Immature natural killer cell (primary cell): Measurements from ENCODE around the gene GSG1L. TPM values are rescaled to one million over a fixed set of nuclear protein-coding genes. Genes with fewer than 3 reads are reported as not detected.

Experiments used
- DNase-seq, 3 donors: peaks; one replicate each; pipeline ENCODE4 v3.0.0; 2022; ENCODE audit warnings: mixed read lengths in 1 of 3
- H3K27ac Mint-ChIP-seq, 6 donors: one replicate each; pipeline ENCODE4 v1.8.0; 2020; ENCODE audit warnings: mixed read lengths in 6 of 6, mild to moderate bottlenecking in 5 of 6, inconsistent platforms in 4 of 6, moderate library complexity in 3 of 6
- H3K27me3 Mint-ChIP-seq, 3 donors: one replicate each; pipeline ENCODE4 v1.8.0; 2020 to 2021; ENCODE audit warnings: low read depth in 3 of 3, mild to moderate bottlenecking in 3 of 3, mixed read lengths in 3 of 3, moderate library complexity in 3 of 3, inconsistent platforms in 1 of 3
- H3K36me3 Mint-ChIP-seq, 3 donors: one replicate each; pipeline ENCODE4 v1.8.0; 2020; ENCODE audit warnings: mixed read lengths in 3 of 3, inconsistent platforms in 2 of 3, mild to moderate bottlenecking in 2 of 3
- H3K4me1 Mint-ChIP-seq, 2 donors: one replicate each; pipeline ENCODE4 v1.8.0; 2020; ENCODE audit warnings: inconsistent platforms in 2 of 2, mild to moderate bottlenecking in 2 of 2, mixed read lengths in 2 of 2, moderate library complexity in 1 of 2
- H3K4me3 Mint-ChIP-seq, 5 donors: one replicate each; pipeline ENCODE4 v1.8.0; 2020; ENCODE audit warnings: mild to moderate bottlenecking in 5 of 5, mixed read lengths in 5 of 5, inconsistent platforms in 3 of 5, moderate library complexity in 3 of 5
- H3K9me3 Mint-ChIP-seq, 6 donors: one replicate each; pipeline ENCODE4 v1.8.0; 2020; ENCODE audit warnings: mild to moderate bottlenecking in 6 of 6, mixed read lengths in 6 of 6, inconsistent platforms in 4 of 6, moderate library complexity in 3 of 6
- polyA plus RNA-seq, 3 donors: library from polyadenylated mRNA; unstranded; fragments of 300-500 nt; fragmentation: Illumina TruSeq; gene quantifications; one replicate each; pipeline ENCODE4 v1.2.3, GENCODE V29; 2021

The GSG1L gene
- polyA plus RNA-seq, 3 donors from 2014 or later = not detected

GRCh38 chr16:27759967-27760788 is 303.3 kb downstream of the GSG1L start:
- H3K9me3 Mint-ChIP-seq = no peaks in the 10 kb centered on the region
- peak overlapping the region in 1 of 5 donors; percentile 53 for H3K4me3 Mint-ChIP-seq
- no peak for DNase-seq
- peaks cover 32 to 54% (median 44%) of the 10 kb centered on the region in 3 donors for H3K36me3 Mint-ChIP-seq
- H3K27ac Mint-ChIP-seq = peak overlapping the region in 5 of 6 donors; percentile 31 to 84 (median 63)
- H3K27me3 Mint-ChIP-seq = no peaks in the 10 kb centered on the region
- H3K4me1 Mint-ChIP-seq = peaks cover 3 to 9% of the 10 kb centered on the region in 2 donors

- peaks cover 0 to 2% (median 0%) of the 10 kb centered on the region in 3 donors for H3K27me3 Mint-ChIP-seq
- peaks cover 30 to 53% (median 46%) of the 10 kb centered on the region in 3 donors for H3K36me3 Mint-ChIP-seq
- H3K4me3 Mint-ChIP-seq = no peak overlapping the region
- peaks cover 3 to 9% of the 10 kb centered on the region in 2 donors for H3K4me1 Mint-ChIP-seq
- no peaks in the 10 kb centered on the region for H3K9me3 Mint-ChIP-seq
- H3K27ac Mint-ChIP-seq = peak overlapping the region in 2 of 6 donors; percentile 63 to 84
- no peak for DNase-seq
Observed at GRCh38 chr16:27759301-27759871, 304.1 kb downstream of the GSG1L start.

- no peak overlapping the region for H3K27ac Mint-ChIP-seq
Observed at GRCh38 chr16:27758544-27758943, 305.0 kb downstream of the GSG1L start.

GRCh38 chr16:27756206-27756970 is 307.1 kb downstream of the GSG1L start:
- Mint-ChIP-seq H3K9me3 (no peaks in the 10 kb centered on the region), H3K4me1 (peaks cover 3 to 9% of the 10 kb centered on the region in 2 donors), H3K36me3 (peaks cover 20 to 36% (median 29%) of the 10 kb centered on the region in 3 donors), H3K4me3 (no peak overlapping the region), H3K27me3 (peaks cover 0 to 4% (median 0%) of the 10 kb centered on the region in 3 donors), H3K27ac (peak overlapping the region in 2 of 6 donors; percentile 2 to 17)
- no peak for DNase-seq

More at GRCh38 chr16:27758544-27758943, 305.0 kb downstream of the GSG1L start:
- H3K27me3 Mint-ChIP-seq = peaks cover 0 to 4% (median 0%) of the 10 kb centered on the region in 3 donors
- peaks cover 22 to 45% (median 38%) of the 10 kb centered on the region in 3 donors for H3K36me3 Mint-ChIP-seq
- H3K4me1 Mint-ChIP-seq = peaks cover 3 to 9% of the 10 kb centered on the region in 2 donors
- DNase-seq = no peak
- no peak overlapping the region for H3K4me3 Mint-ChIP-seq
- H3K9me3 Mint-ChIP-seq = no peaks in the 10 kb centered on the region

GRCh38 chr16:27754788-27755690 is 308.5 kb downstream of the GSG1L start:
- Mint-ChIP-seq H3K4me1 (peaks cover 3 to 5% of the 10 kb centered on the region in 2 donors), H3K4me3 (no peak overlapping the region), H3K36me3 (peaks cover 19 to 35% (median 26%) of the 10 kb centered on the region in 3 donors), H3K9me3 (no peaks in the 10 kb centered on the region), H3K27me3 (peaks cover 0 to 4% (median 0%) of the 10 kb centered on the region in 3 donors), H3K27ac (peak overlapping the region in 2 of 6 donors; percentile 31 to 41)
- no peak for DNase-seq

GRCh38 chr16:27753563-27753962 is 310.0 kb downstream of the GSG1L start:
- no peak overlapping the region for H3K4me3 Mint-ChIP-seq
- H3K36me3 Mint-ChIP-seq = peaks cover 17 to 35% (median 26%) of the 10 kb centered on the region in 3 donors
- H3K4me1 Mint-ChIP-seq = peaks cover 6 to 9% of the 10 kb centered on the region in 2 donors
- no peak for DNase-seq
- no peak overlapping the region for H3K27ac Mint-ChIP-seq
- peaks cover 0 to 4% (median 0%) of the 10 kb centered on the region in 3 donors for H3K27me3 Mint-ChIP-seq
- H3K9me3 Mint-ChIP-seq = no peaks in the 10 kb centered on the region

- Mint-ChIP-seq H3K27ac (no peak overlapping the region), H3K4me3 (no peak overlapping the region), H3K9me3 (no peaks in the 10 kb centered on the region), H3K27me3 (peaks cover 0 to 4% (median 0%) of the 10 kb centered on the region in 3 donors), H3K36me3 (peaks cover 7 to 24% (median 16%) of the 10 kb centered on the region in 3 donors), H3K4me1 (peaks cover 7 to 11% of the 10 kb centered on the region in 2 donors)
- no peak for DNase-seq
Observed at GRCh38 chr16:27752241-27752640, 311.3 kb downstream of the GSG1L start.

GRCh38 chr16:27751676-27752075 is 311.8 kb downstream of the GSG1L start:
- H3K9me3 Mint-ChIP-seq = no peaks in the 10 kb centered on the region
- H3K4me1 Mint-ChIP-seq = peaks cover 7 to 11% of the 10 kb centered on the region in 2 donors
- H3K36me3 Mint-ChIP-seq = peaks cover 7 to 21% (median 16%) of the 10 kb centered on the region in 3 donors
- peaks cover 0 to 4% (median under 1%) of the 10 kb centered on the region in 3 donors for H3K27me3 Mint-ChIP-seq
- DNase-seq = no peak
- H3K4me3 Mint-ChIP-seq = no peak overlapping the region
- H3K27ac Mint-ChIP-seq = no peak overlapping the region

- Mint-ChIP-seq H3K4me1 (peaks cover 7 to 11% of the 10 kb centered on the region in 2 donors), H3K4me3 (no peak overlapping the region), H3K27ac (no peak overlapping the region), H3K9me3 (no peaks in the 10 kb centered on the region), H3K27me3 (peaks cover 0 to 4% (median 1%) of the 10 kb centered on the region in 3 donors), H3K36me3 (peaks cover 7 to 18% (median 14%) of the 10 kb centered on the region in 3 donors)
- no peak for DNase-seq
Observed at GRCh38 chr16:27751233-27751632, 312.3 kb downstream of the GSG1L start.

GRCh38 chr16:27749946-27750345 is 313.6 kb downstream of the GSG1L start:
- H3K9me3 Mint-ChIP-seq = no peaks in the 10 kb centered on the region
- H3K27ac Mint-ChIP-seq = peak overlapping the region in 1 of 6 donors; percentile 52
- no peak overlapping the region for H3K4me3 Mint-ChIP-seq
- peaks cover 7 to 11% of the 10 kb centered on the region in 2 donors for H3K4me1 Mint-ChIP-seq
- DNase-seq = no peak
- peaks cover 0 to 4% (median 1%) of the 10 kb centered on the region in 3 donors for H3K27me3 Mint-ChIP-seq
- H3K36me3 Mint-ChIP-seq = peaks cover 3 to 15% (median 15%) of the 10 kb centered on the region in 3 donors

GRCh38 chr16:27749547-27749875 is 314.0 kb downstream of the GSG1L start:
- no peaks in the 10 kb centered on the region for H3K9me3 Mint-ChIP-seq
- H3K4me3 Mint-ChIP-seq = no peak overlapping the region
- peaks cover 0 to 2% (median 1%) of the 10 kb centered on the region in 3 donors for H3K27me3 Mint-ChIP-seq
- peaks cover 3 to 14% (median 13%) of the 10 kb centered on the region in 3 donors for H3K36me3 Mint-ChIP-seq
- peak overlapping the region in 1 of 6 donors; percentile 52 for H3K27ac Mint-ChIP-seq
- H3K4me1 Mint-ChIP-seq = peaks cover 7 to 11% of the 10 kb centered on the region in 2 donors
- DNase-seq = no peak

- peak in 2 of 3 donors; percentile 16 to 18 for DNase-seq
- Mint-ChIP-seq H3K4me1 (peaks cover 7 to 11% of the 10 kb centered on the region in 2 donors), H3K9me3 (no peaks in the 10 kb centered on the region), H3K36me3 (peaks cover 3 to 14% (median 13%) of the 10 kb centered on the region in 3 donors), H3K4me3 (peak overlapping the region; percentile 3 to 76 (median 28)), H3K27me3 (peaks cover 0 to 2% (median 1%) of the 10 kb centered on the region in 3 donors), H3K27ac (peak overlapping the region in 2 of 6 donors; percentile 68 to 71)
Observed at GRCh38 chr16:27748868-27749546, 314.5 kb downstream of the GSG1L start.
